GM18868 (cell line): Measurements from ENCODE around the gene PPP1R3E.
A peak's percentile ranks its signal among the peaks of the same experiment; 100 is the strongest.

Experiments
- ATAC-seq: cut with Tn5 transposase; IDR thresholded peaks from one replicate; pipeline ENCODE4 v1.9.1; 2021; ENCODE audit warnings: mild to moderate bottlenecking, moderate library complexity; ENCODE audit not compliant: unreplicated experiment

PPP1R3E gene

DNA sequence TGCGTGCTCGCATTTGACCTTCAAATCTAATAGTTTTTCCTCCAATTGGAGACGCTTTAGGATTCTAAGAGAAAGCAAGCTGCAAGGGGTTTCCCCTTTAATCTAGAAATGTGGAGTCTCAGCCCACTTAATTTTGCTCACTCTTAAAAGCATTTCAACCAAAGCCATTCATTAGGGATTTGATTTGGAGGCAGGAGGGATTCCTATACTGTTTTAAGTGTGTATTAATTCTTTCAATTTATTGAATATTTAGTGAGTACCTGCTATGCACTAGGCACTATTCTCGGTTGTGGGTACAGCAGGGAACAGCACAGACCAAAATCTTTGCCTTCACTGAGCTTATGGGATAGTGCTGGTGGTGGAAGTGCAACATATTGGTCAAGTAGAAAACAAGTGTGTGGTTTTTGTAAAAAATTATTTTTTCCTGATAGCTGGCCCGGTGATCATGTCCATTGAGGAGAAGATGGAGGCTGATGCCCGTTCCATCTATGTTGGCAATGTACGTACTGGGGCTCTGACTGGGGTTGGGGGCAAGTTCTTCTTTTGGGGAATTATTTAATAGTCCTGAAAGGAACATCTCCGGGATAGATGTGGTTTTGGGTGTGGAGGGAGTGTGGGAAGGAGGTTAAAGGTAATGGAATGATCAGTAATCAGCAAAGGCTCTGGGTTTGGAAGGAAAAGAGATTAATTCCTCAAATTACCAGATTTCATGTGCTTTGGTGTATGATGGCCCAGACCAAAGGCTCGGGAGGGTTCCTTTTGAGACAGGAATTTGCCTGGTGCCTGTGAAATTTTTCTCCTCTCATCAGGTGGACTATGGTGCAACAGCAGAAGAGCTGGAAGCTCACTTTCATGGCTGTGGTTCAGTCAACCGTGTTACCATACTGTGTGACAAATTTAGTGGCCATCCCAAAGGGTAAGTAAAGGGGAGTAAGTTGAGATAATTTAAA lies 20.2 kb upstream of the PPP1R3E start:
- ATAC-seq, result no peak

- ATAC-seq, result peak; percentile 1
These were observed 19.2 kb upstream of the PPP1R3E start for GRCh38 chr14:23321572-23322547.

- peak; percentile 89 for ATAC-seq
These were observed 18.2 kb upstream of the PPP1R3E start, which contains the start of gene PABPN1 for GRCh38 chr14:23320584-23321571. TSS of gene PABPN1 (plus strand) at chr14:23321457. CDS start at chr14:23321470, 13 bp downstream.

DNA sequence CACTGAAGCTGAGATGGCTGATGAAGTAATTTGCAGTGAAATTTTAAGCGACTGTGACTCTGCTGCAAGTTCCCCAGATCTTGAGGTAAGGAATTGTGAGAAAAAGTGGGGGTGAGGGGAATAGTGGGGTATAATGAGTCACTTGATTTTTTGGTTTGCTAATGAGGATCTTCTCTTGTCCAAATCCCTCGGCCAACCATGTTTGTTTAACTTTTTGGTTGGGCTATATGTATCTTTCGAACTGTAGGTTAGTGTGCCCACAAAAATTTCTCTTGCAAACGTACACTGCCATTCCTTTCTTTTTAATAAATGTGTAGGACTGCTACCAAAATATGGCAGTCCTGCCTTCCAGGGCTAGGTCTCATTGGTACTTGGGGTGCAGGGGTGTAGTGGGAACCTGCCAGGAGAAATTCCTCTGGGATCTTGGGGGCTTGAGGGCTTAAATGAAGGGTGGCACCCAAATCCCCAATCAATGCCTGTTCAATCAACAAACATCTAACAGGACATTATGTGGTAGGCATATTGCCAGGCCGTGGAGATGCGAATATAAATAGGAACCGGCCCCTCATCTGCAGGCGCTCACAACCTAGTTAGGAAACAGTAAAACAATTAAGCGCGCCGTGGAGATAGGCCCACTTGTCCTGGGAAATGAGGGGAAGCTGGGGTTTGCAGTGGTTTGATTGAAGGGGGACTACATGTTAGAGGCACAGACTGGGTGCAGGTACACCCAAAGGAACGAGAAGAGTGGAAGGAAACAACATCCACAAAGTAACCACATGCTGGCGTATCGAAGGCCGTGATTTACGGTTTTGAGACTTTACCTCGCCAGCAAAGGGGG lies 17.3 kb upstream of the PPP1R3E start:
- ATAC-seq, result no peak

DNA sequence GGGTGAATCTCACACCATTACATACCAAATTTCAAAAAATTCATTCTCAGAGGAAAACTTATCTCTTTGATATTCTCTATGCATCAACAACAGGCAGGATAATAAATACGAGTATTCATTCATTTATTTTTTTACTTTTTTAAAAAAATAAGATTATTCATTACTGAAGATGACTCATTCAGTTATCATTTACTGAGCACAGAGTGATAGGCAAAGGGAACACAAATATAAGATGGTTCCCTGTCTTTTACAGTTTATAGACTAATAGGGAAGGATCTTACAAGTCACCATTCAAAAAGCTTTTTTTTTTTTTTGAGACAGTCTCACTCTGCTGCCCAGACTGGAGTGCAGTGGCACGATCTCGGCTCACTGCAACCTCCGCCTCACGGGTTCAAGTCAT lies 13.6 kb upstream of the PPP1R3E start:
- ATAC-seq, result no peak

DNA sequence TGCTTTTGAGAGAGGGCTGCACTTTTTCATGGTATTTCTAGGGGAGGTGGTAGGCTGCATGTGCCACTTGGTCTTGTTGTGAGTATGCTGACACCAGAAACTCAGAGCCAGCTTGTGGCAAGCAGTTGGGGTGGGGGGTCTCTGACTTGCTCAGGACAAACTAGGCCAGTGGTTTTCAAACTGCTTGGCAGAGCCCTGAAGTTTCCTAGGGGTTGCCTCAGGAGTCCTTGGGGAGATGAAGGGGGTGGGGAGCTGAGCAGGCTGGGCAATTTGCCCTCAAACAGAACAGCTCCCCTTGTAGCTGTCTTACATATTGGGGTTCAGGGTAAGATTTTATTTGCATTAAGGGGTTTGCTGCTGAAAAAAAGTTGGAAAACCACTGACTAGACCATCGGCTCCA lies 7.9 kb upstream of the PPP1R3E start:
- ATAC-seq, result no peak

- no peak for ATAC-seq
These were observed 6.2 kb upstream of the PPP1R3E start for GRCh38 chr14:23308721-23309445.

- no peak for ATAC-seq
These were observed 5.3 kb upstream of the PPP1R3E start for GRCh38 chr14:23307687-23308644.

GRCh38 chr14:23307146-23307530 lies 4.5 kb upstream of the PPP1R3E start:
- ATAC-seq, result no peak

GRCh38 chr14:23306412-23307145 lies 3.9 kb upstream of the PPP1R3E start, which contains the start of gene BCL2L2:
TSS of gene BCL2L2 (plus strand) at chr14:23306833. CDS start at chr14:23307768, 935 bp downstream.
- ATAC-seq, result peak; percentile 23

DNA sequence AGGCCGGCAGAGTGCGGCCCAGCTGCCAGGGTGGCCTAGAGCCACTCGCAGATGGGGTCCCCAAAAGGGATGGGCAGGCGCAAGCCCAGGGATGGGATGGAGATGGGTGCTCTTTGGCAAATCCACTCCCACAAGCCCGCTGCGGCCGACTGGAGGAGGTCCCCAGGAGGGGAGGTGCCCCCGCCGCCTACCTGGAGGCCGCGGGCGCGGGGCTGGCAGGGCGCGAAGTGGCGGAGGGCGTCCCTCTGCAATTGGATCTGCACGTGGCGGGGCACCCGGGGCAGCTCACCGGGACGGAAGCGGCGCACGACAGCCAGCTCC lies 730 bp downstream of the PPP1R3E start:
- peak; percentile 9 for ATAC-seq

- ATAC-seq, result peak; percentile 78
These were observed 1.2 kb downstream of the PPP1R3E start for GRCh38 chr14:23301288-23301968.

DNA sequence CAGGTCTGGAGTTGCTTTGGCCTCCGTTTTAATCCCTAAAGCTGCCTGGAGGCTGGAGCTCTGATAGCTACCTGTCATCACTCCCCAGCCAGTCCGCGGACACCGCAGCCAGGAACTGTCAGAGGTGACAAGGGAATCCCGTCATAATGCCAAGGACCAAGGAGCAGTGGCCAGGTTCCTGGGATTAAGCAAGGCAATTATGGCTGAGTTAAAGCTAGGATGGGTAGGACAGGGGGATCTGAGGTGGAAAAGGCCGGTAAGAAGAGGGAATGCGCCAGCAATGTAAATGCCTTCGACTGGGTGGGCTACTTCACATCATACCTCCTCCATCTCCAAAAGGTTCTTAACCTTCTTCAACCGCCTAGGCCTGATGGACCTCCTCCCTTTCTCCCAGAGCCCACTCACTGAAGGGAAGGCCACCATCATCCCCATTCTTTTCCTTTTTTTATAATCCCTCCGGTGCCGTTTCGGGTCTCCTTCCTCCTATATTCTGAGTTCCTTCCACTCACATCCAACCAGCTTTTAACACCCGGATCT lies 1.9 kb downstream of the PPP1R3E start:
- ATAC-seq, result no peak

DNA sequence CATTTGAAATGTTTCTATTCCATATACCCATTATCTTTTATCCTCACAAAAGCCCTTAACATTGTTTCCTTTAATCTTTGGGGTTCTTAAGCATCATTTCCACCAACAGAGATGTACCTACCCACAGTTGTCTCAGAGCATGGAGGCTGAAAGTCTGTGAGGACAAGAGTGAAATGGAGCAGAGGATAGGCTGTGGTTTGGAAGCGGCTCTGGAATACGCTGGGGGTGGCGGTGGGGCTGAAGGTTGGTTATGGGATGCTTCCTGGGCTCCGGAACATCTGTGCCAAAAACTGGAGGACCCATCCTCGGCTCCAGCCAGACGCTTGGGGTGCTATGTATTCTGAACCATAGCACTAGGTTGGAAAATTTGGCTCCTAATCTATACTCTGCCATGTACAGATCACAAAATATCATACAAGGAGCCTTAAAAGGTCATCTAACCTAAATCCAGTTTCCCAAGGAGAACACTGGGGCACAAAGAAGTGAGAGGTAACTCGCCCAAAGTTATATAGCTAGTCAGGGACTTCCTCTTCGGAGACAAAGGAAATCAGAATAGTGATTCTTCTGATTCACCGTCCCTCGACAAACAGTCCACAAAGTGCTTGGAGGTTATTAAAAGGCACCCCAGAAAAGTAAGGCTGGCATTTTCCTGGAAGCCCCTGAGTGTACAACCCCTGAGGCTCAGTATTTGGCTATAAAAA lies 2.5 kb downstream of the PPP1R3E start:
- no peak for ATAC-seq

GRCh38 chr14:23299211-23299957 lies 3.3 kb downstream of the PPP1R3E start:
- ATAC-seq, result no peak
